NCI-H2196 treated with DMSO at 0.1 percent for 48 hours (cell line): ENCODE measurements around the gene NUAK2.
A peak's percentile ranks its signal among the peaks of the same experiment; 100 is the strongest.

Source experiments
- DNase-seq: peaks from one replicate; lab custom pipeline; 2025; ENCODE audit not compliant: unreplicated experiment; lab: John Stamatoyannopoulos, UW

Gene NUAK2

GRCh38 chr1:205275916-205276688 is 45.4 kb downstream of the NUAK2 start:
- DNase-seq, result no peak

GRCh38 chr1:205275133-205275532 is 46.4 kb downstream of the NUAK2 start:
- peak; percentile 88 for DNase-seq

- DNase-seq, result no peak
These were observed 47.4 kb downstream of the NUAK2 start for GRCh38 chr1:205274041-205274691.

GRCh38 chr1:205273551-205273982 is 48.0 kb downstream of the NUAK2 start:
- DNase-seq, result peak; percentile 85

- DNase-seq, result no peak
These were observed 49.0 kb downstream of the NUAK2 start for GRCh38 chr1:205272536-205272935.

GRCh38 chr1:205271745-205272144 is 49.8 kb downstream of the NUAK2 start:
- no peak for DNase-seq

GRCh38 chr1:205271277-205271676 is 50.3 kb downstream of the NUAK2 start:
- DNase-seq, result no peak

- DNase-seq, result no peak
These were observed 50.8 kb downstream of the NUAK2 start for GRCh38 chr1:205270764-205271163.

GRCh38 chr1:205270271-205270670 is 51.3 kb downstream of the NUAK2 start:
- DNase-seq, result no peak

GRCh38 chr1:205269711-205270110 is 51.8 kb downstream of the NUAK2 start:
- DNase-seq, result no peak

- no peak for DNase-seq
These were observed 52.5 kb downstream of the NUAK2 start for GRCh38 chr1:205268846-205269680.

- DNase-seq, result no peak
These were observed 54.1 kb downstream of the NUAK2 start for GRCh38 chr1:205267306-205267902.

- DNase-seq, result no peak
These were observed 54.8 kb downstream of the NUAK2 start for GRCh38 chr1:205266611-205267305.

GRCh38 chr1:205263580-205264190 is 57.9 kb downstream of the NUAK2 start:
- DNase-seq, result no peak

GRCh38 chr1:205262731-205263171 is 58.8 kb downstream of the NUAK2 start:
- no peak for DNase-seq

GRCh38 chr1:205261946-205262691 is 59.4 kb downstream of the NUAK2 start:
- DNase-seq, result no peak

GRCh38 chr1:205260948-205261732 is 60.4 kb downstream of the NUAK2 start:
- DNase-seq, result no peak

- no peak for DNase-seq
These were observed 61.5 kb downstream of the NUAK2 start for GRCh38 chr1:205259998-205260397.
